GM12873 (cell line): ENCODE measurements around the gene UBA7.

ENCODE experiments used
- CTCF ChIP-seq: IDR thresholded peaks from 2 replicates; pipeline ENCODE4 v1.5.1; 2012; ENCODE audit warnings: low read depth, mild to moderate bottlenecking, moderate library complexity, low read length, control low read depth; ENCODE audit not compliant: insufficient read depth; ENCODE audit errors: missing control alignments

UBA7 gene

GRCh38 chr3:49779358-49780079 is 34.2 kb downstream of the UBA7 start:
- no peak for TF ChIP-seq CTCF

GRCh38 chr3:49775538-49775937 is 38.2 kb downstream of the UBA7 start:
- no peak for TF ChIP-seq CTCF

GRCh38 chr3:49772703-49773102 is 41.0 kb downstream of the UBA7 start:
- TF ChIP-seq CTCF, result no peak

GRCh38 chr3:49771340-49771938 is 42.3 kb downstream of the UBA7 start:
- no peak for TF ChIP-seq CTCF

- TF ChIP-seq CTCF, result no peak
Measured at GRCh38 chr3:49769926-49770325, 43.8 kb downstream of the UBA7 start.

- no peak for TF ChIP-seq CTCF
Measured at GRCh38 chr3:49769286-49769915, 44.4 kb downstream of the UBA7 start.

GRCh38 chr3:49763981-49764380 is 49.8 kb downstream of the UBA7 start:
- no peak for TF ChIP-seq CTCF
